RKO (cell line): ENCODE data around the gene SMARCAD1.
A peak's percentile ranks its signal among the peaks of the same experiment; 100 is the strongest.
"Not testable (repeated sequence)": the region's sequence is repeated elsewhere in the genome, so short reads cannot be mapped to it uniquely, and the experiment has no call there.

Source experiments
- DNase-seq: peaks from one replicate; pipeline ENCODE4 v3.0.0-alpha.2; 2016; ENCODE audit warnings: low spot score

The SMARCAD1 gene

GRCh38 chr4:94298725-94299252 is 91.1 kb downstream of the SMARCAD1 start:
- no peak for DNase-seq

- no peak for DNase-seq
Measured at GRCh38 chr4:94302191-94302590, 94.5 kb downstream of the SMARCAD1 start.

- DNase-seq, result peak; percentile 9
Measured at GRCh38 chr4:94304365-94304971, 96.8 kb downstream of the SMARCAD1 start.

- DNase-seq, result no peak
Measured at GRCh38 chr4:94305466-94306225, 98.0 kb downstream of the SMARCAD1 start.

- no peak for DNase-seq
Measured at GRCh38 chr4:94306713-94307112, 99.0 kb downstream of the SMARCAD1 start.

GRCh38 chr4:94307231-94307871 is 99.7 kb downstream of the SMARCAD1 start:
- DNase-seq, result no peak

GRCh38 chr4:94319927-94320326 is 112.3 kb downstream of the SMARCAD1 start:
- DNase-seq, result not testable (repeated sequence)

- DNase-seq, result no peak
Measured at GRCh38 chr4:94325835-94326234, 118.2 kb downstream of the SMARCAD1 start.

- DNase-seq, result no peak
Measured at GRCh38 chr4:94329933-94330332, 122.3 kb downstream of the SMARCAD1 start.

GRCh38 chr4:94332983-94333590 is 125.4 kb downstream of the SMARCAD1 start:
- DNase-seq, result no peak

GRCh38 chr4:94333866-94334265 is 126.2 kb downstream of the SMARCAD1 start:
- no peak for DNase-seq

GRCh38 chr4:94334476-94334875 is 126.8 kb downstream of the SMARCAD1 start:
- DNase-seq, result no peak

- no peak for DNase-seq
Measured at GRCh38 chr4:94334962-94335361, 127.3 kb downstream of the SMARCAD1 start.

GRCh38 chr4:94336303-94336702 is 128.6 kb downstream of the SMARCAD1 start:
- DNase-seq, result no peak

- not testable (repeated sequence) for DNase-seq
Measured at GRCh38 chr4:94336791-94337190, 129.1 kb downstream of the SMARCAD1 start.

- no peak for DNase-seq
Measured at GRCh38 chr4:94338681-94339351, 131.2 kb downstream of the SMARCAD1 start.

- no peak for DNase-seq
Measured at GRCh38 chr4:94339779-94340178, 132.1 kb downstream of the SMARCAD1 start.
